ENCODE results near the gene PPIA. TPM values are rescaled to one million over a fixed set of nuclear protein-coding genes. Genes with fewer than 3 reads are reported as not detected.

PPIA gene
- total and polyA plus RNA-seq, 4 donors = 1,416 to 5,113 (median 2,465) TPM

DNA sequence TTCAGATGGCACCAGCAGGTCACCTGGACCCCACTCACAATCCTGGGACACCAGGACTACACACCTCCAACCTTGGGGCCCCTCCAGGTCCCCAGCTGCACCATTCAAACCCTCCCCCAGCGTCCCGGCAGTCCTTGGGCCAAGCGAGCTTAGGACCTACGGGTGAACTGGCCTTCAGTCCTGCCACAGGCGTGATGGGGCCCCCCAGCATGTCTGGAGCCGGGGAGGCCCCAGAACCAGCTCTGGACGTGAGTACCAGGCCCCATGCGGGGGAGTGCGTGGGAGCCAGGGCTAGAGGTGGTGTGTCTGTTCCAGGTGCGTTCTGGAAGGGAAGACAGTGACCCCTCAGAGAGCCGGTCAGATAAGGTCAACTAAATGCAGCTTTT lies 30.1 kb upstream of the PPIA start:
- H3K4me3 ChIP-seq = no peak overlapping the region
- ATAC-seq (ENCODE audit: insufficient read depth, low FRiP score) = no peak
- H3K36me3 ChIP-seq (ENCODE audit: control insufficient read depth in 4 of 4, insufficient read depth in 4 of 4, low read length in 4 of 4) = peaks cover 16 to 68% (median 20%) of the 10 kb centered on the region in 4 donors
- no peak overlapping the region for H3K9ac ChIP-seq (ENCODE audit: insufficient read depth in 1 of 2, low read length in 2 of 2)
- H3K4me1 ChIP-seq (ENCODE audit: control insufficient read depth in 5 of 5, insufficient read depth in 5 of 5, low read length in 5 of 5) = peaks cover 4 to 36% (median 16%) of the 10 kb centered on the region in 5 donors
- no peak for DNase-seq
- no peaks in the 10 kb centered on the region for H3K9me3 ChIP-seq (ENCODE audit: control insufficient read depth in 4 of 4, insufficient read depth in 3 of 4, low read length in 3 of 4)
- H3K27ac ChIP-seq (ENCODE audit: low read depth in 1 of 2, low read length in 1 of 2) = no peak overlapping the region
- TF ChIP-seq CTCF (IDR thresholded peaks at IDR 0.05; ENCODE audit: control extremely low read depth, extremely low read depth) = no peak
- WGBS, 2 donors = 94 to 97% methylated on average over 11 of the region's 11 CpGs
- no peaks in the 10 kb centered on the region for H3K27me3 ChIP-seq (ENCODE audit: control insufficient read depth in 3 of 3, insufficient read depth in 3 of 3, low read length in 2 of 3)

DNA sequence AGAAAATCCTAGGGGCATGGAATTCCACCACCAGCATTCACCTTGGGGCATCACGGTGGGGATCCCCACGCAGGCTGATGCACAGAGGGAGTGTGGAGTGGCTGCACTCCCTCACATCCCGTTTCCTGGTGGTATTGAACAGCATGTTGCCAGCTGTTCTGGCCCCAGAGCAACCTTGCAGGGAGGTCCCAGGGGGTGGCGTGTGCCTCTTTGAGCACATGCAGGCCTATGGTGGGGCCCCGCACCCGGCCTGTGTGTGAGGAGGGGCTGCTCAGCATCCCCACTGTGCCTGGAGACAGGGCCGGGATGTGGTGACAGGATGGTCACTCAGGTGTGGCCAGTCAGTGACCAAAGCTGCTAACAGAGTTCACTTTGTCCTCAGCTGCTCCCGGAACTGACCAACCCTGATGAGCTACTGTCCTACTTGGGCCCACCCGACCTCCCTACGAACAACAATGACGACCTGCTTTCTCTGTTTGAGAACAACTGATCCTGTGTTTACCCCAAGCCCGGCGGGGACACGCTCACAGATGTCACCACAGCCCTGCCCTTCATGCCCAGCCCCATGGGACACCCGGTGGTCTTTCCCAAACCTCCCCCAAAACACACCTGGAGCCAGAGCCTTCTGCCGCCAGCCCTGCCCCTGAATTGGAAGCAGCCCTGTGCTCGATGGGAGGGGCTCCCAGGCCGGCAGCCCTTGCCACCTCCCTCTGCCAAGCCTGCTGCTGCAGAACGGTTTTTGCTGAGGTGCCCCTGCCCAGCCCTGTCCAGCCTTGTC lies 29.2 kb upstream of the PPIA start:
- H3K27me3 ChIP-seq (ENCODE audit: control insufficient read depth in 3 of 3, insufficient read depth in 3 of 3, low read length in 2 of 3) = no peaks in the 10 kb centered on the region
- H3K4me1 ChIP-seq (ENCODE audit: control insufficient read depth in 5 of 5, insufficient read depth in 5 of 5, low read length in 5 of 5) = peaks cover 4 to 36% (median 16%) of the 10 kb centered on the region in 5 donors
- H3K36me3 ChIP-seq (ENCODE audit: control insufficient read depth in 4 of 4, insufficient read depth in 4 of 4, low read length in 4 of 4) = peaks cover 16 to 62% (median 20%) of the 10 kb centered on the region in 4 donors
- TF ChIP-seq CTCF (IDR thresholded peaks at IDR 0.05; ENCODE audit: control extremely low read depth, extremely low read depth) = no peak
- DNase-seq = no peak
- no peaks in the 10 kb centered on the region for H3K9me3 ChIP-seq (ENCODE audit: control insufficient read depth in 4 of 4, insufficient read depth in 3 of 4, low read length in 3 of 4)
- H3K27ac ChIP-seq (ENCODE audit: low read depth in 1 of 2, low read length in 1 of 2) = peak overlapping the region in 1 of 2 donors; percentile 8
- no peak overlapping the region for H3K4me3 ChIP-seq
- H3K9ac ChIP-seq (ENCODE audit: insufficient read depth in 1 of 2, low read length in 2 of 2) = no peak overlapping the region
- no peak for ATAC-seq (ENCODE audit: insufficient read depth, low FRiP score)
- 82 to 85% methylated on average over 19 of the region's 19 CpGs for WGBS, 2 donors

DNA sequence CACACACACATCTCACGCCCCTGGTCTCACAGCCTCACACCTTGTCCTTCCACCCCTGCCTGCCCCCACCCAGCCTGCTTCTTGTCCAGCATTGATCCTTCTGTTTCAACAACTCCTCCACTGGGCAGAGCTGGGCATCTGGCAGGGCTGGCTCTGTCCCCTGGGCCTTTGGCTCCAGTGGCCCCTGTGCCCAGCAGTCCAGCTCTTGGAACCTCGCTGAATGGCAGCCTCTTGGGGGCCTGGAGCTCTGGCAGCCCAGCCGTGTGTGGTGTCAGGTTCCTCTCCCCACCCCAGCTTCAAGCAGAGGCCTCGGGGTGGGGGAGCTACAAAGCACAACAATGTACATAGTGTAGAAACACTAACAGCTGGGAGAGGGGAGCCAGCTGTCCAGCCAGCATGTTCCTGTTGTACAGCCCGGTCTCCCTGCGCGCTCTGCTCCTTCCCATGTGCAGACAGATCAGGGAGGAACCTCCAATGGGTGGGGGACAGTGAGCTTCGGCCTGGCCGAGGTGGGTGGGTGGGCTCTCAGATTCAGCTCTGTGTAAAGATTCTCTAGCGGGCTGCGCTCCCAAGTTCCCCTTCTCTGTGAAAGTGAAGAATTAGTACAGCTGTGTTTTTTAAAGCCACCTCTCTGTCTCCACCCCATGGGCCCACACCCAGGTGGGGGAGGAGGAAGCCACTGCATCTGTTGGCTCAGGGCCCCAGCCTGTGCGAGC lies 28.4 kb upstream of the PPIA start:
- H3K36me3 ChIP-seq (ENCODE audit: control insufficient read depth in 4 of 4, insufficient read depth in 4 of 4, low read length in 4 of 4) = peaks cover 16 to 54% (median 18%) of the 10 kb centered on the region in 4 donors
- no peaks in the 10 kb centered on the region for H3K9me3 ChIP-seq (ENCODE audit: control insufficient read depth in 4 of 4, insufficient read depth in 3 of 4, low read length in 3 of 4)
- no peak for TF ChIP-seq CTCF (IDR thresholded peaks at IDR 0.05; ENCODE audit: control extremely low read depth, extremely low read depth)
- H3K4me3 ChIP-seq = no peak overlapping the region
- peak overlapping the region in 1 of 2 donors; percentile 33 for H3K9ac ChIP-seq (ENCODE audit: insufficient read depth in 1 of 2, low read length in 2 of 2)
- H3K4me1 ChIP-seq (ENCODE audit: control insufficient read depth in 5 of 5, insufficient read depth in 5 of 5, low read length in 5 of 5) = peaks cover 4 to 36% (median 16%) of the 10 kb centered on the region in 5 donors
- 51 to 56% methylated on average over 12 of the region's 12 CpGs for WGBS, 2 donors
- ATAC-seq (ENCODE audit: insufficient read depth, low FRiP score) (no peak), DNase-seq (peak; percentile 91 to 96 (median 92))
- no peaks in the 10 kb centered on the region for H3K27me3 ChIP-seq (ENCODE audit: control insufficient read depth in 3 of 3, insufficient read depth in 3 of 3, low read length in 2 of 3)
- H3K27ac ChIP-seq (ENCODE audit: low read depth in 1 of 2, low read length in 1 of 2) = peak overlapping the region in 1 of 2 donors; percentile 63

All from lung (tissue), 12 donors.